CD4-positive, alpha-beta T cell treated with Interleukin-17A for 1 hour (primary cell): ENCODE results near the gene AREL1.
A peak's percentile ranks its signal among the peaks of the same experiment; 100 is the strongest.

Experiments used
- DNase-seq: peaks from one replicate; pipeline ENCODE4 v3.0.0-alpha.2; 2020

The AREL1 gene

DNA sequence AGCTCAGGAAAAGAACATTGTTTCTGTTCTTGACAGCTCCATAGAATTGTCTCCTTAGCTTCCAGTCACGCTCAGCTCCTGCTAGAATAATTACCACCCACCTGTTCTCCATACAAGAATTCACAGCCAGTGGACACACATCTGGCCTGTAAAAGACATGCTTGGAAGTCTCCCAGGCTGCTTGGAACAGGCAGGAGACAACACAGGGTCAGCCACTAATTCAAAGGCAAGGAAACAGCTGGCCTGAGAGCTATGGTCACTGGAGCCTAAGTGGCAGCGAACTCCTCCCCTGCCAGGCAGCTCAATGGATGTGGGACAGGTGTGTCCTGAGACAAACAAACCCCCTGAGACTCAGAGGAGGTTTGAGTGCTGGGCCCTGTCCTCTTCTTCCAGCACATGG, 77.9 kb downstream of the AREL1 start:
- DNase-seq = no peak

DNA sequence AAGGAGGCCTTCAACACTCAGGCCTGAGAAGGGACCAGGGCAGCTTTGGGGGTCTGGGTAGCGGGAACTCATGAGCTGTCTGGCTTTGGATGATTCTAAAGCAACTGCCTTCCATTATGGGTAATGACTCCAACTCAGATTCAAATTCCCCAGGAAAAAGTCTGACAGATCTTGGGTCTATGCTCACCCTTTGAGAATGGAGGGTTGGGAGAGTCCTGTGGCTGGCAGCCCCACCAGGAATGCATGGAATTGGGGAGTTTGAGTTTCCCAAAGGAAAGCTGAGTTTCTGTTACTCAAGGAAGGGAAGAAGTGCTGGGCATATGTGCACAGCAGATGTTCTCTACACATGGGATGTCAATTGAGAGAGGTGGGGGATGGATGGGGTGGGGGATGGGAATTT, 78.4 kb downstream of the AREL1 start:
- DNase-seq = no peak

DNA sequence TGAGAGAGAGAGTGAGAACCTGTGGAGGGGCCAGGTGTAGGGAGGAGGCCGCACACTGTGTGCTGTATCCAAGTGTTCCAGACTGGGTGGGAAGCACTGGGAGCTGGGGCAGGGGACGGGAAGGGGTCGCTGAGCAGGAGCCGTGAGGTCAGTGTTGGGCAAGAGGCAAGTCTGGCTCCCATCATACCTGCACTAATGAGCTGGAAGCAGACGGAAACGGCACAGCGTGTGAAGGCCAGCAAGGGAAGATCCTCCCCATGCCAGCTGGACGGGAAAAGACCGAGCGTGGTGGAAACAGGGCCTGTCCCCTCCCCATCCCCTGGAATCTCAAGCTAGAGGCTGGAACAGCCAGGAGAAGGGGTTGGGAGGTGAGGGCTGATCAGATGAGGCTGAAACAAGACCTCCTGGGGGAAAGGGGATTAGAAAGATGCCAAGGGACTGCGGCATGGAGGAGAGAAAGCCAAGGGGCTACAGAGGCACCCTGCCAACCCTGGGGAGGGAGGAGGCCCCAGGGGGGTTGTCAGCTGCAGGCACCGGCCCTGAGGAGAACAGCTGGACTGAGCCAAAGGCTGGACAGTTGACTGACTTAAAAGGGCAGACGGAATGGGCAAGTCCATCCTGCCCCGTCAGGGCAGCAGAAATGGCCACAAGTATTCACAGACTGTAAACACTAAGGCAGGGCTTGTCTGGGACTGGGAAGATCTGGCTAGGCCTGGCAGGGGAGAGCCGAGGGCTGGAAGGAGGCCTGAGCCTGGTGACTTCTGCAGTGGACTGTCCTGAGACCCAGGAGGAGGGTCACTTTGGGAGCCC, 81.8 kb downstream of the AREL1 start:
- no peak for DNase-seq

DNA sequence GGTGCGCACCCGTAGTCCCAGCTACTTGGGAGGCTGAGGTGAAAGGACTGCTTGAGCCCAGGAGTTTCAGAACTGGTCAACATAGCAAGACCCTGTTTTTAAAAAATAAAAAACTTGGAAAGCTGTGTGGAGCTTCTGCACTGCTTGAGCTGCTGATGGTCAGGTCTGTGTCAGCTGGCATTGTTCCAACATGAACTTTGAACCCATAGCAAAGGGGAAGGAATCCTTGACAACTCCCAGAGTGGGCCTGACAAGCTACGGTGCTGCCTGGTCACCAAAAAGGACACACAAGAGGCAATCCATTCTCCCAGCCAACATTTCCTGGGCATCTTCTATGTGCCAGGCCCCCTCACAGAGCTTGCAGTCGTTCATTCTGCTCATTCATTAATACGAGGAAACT, 84.5 kb downstream of the AREL1 start:
- DNase-seq = no peak

- no peak for DNase-seq
These were observed 85.8 kb downstream of the AREL1 start for GRCh38 chr14:74627076-74627475.

DNA sequence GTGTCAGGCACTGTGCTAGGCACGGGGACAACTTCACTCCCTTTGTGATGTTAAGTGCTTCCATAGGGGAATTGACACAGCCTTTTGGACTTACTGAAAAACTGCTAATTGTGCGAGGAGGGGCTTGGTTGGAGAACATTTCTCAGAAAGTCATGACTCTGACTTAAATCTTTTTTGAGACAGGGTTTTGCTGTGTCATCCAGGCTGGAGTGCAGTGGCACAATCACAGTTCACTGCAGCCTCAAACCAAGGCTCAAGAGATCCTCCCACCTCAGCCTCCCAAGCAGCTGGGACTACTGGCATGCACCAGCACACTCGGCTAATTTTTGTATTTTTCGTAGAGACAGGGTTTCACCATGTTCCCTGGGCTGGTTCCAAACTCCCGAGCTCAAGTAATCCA, 90.6 kb downstream of the AREL1 start:
- no peak for DNase-seq

DNA sequence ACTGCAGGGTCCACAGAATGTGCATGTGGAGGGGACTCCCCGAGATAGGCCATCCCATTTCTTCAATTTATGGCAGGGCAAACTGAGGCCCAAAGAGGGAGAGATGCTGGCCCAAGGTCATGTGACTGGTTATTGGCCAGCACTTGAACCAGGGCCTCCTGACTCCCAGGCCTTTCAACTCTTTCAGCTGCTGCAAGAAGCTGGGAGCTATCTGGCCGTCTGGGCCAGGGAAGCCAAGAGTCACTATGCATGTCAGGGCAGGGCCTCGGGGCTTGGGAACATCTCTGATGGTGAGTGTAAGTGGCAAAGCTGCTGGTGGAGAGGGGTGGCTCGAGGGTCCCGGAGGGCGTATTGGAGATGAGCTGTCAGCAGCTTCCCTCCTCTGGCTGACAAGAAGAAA, 91.3 kb downstream of the AREL1 start:
- no peak for DNase-seq

DNA sequence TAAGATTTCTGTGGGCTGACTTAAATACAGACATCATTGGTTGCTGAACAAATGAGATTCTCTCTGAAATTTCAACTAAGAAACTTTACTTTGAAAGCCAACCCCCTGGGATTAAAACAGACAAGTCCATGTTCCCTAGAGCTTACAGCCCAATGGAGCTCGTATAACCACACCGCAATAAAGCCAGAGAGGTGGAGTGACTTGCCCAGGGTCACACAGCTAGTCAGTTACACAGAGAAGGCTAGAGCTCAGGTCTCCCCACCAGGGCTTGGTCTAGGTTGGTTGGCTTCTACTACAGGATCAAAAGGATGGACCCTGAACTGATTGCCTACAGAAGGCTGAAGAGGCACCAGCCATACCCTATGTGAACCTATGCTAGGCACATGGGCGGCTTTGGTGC, 92.0 kb downstream of the AREL1 start:
- DNase-seq = no peak

DNA sequence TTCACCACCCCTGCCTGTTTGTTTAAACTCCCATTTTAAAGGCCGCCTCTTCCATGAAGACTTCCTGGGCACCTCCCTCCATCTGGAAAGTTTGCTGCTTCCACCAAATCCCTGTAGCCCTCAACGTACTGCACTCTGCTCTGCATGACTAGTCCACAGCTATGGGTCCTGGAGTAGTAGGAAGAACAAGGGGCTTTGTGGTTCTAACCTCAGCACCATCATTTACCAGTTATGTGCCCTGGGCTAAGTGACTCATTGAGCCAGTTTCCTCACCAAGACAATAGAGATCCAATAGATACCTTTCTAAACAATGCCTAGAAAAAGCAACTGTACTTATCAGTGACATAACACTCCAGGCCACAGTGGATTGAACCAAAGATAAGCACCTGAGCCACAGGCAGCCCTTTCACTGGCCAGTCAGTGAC, 92.4 kb downstream of the AREL1 start:
- DNase-seq = peak; percentile 51

DNA sequence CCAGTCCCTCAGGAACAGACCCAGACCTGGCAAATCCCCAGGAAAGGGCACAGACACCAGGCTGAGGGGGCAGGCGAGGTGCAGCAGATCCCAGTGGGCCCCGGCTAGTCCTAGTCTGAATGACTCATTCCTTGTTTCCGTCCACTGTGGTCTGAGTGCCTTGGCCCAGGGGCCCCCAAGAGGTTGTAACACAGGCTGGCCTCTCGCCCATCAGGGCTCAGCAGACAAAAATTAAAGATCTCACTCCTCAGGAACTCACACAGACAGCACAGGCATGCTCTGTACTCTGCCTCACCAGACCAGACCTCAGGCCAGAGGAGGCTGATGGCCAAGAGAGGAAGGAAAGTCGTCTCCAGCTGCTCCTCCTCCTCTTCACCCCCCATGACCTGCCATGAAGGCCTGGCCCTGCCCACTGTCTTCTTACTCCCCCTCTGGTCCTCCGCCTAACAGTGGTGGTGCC, 93.2 kb downstream of the AREL1 start:
- no peak for DNase-seq

DNA sequence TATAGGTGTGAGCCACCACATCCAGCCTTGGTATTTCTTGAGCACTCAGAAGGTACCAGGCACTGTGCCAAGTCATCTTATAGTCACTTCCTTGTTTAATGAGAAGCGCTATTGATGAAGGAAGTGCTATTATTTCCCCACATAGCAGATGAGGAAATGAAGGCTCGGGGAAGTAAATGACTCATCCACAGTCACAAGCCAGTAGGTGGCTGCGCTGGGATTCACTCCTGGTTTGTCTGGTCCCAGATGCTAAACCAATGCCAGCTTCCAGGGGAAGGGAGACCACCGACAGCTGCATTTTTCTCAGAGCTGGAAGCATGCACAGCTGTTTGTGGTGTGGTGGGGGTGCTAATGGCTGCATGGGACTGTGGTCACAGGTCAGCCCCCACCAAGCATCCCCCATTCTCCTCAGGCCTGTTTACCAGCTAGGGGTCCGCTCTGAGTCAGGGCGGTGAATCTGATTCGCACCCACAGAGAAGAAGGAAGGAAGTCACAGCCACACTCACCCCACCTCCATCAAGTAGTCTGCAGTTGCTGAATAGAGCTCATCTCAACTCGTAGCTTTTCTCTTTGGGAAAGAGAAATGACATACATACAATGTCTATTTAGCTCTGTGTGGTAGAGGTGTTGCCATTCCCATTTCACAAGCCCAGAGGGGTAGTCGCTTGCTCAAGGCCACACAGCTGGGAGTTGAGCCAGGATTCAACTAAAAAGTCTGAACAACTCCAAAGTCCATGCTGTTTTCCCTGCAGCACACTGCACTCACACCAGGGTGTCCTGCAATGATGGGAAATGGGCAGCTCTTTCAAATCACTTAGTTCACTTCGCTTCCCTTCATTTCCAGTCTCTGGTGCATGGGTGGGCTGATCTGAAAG, 94.6 kb downstream of the AREL1 start:
- DNase-seq = peak; percentile 80

DNA sequence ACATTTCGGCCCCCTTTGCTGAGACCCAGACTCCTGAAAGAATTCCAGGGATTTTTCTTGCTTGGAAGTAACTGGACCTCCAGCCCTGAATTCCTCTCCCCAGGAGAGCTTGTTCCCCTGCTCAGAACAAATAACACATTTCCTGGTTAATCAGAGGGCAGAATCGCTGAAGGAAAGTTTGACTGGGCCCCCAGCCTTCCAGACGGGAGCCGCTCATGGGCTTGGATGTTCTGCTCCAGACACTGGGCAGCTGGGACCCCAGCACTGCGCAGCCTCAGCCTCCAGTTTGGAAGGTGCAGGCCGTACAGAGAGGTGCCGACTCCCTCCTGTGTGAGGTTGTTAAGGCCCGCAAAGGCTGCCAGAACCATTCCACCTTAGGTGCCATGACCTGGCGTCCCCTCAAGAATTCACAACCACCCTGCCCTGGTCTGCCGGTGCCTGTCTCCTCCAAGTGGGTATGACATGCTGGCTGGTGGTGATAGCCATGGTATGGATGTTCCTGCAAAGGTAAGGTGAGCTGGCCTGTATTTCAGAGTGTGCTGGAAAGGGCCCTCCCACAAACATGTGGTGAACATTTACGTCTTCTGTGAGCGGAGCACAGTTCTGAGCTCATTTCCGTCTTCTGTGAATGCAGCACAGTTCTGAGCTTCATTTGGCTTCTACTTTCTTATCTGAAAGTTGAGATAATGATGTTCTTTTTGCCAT, 95.7 kb downstream of the AREL1 start:
- no peak for DNase-seq

DNA sequence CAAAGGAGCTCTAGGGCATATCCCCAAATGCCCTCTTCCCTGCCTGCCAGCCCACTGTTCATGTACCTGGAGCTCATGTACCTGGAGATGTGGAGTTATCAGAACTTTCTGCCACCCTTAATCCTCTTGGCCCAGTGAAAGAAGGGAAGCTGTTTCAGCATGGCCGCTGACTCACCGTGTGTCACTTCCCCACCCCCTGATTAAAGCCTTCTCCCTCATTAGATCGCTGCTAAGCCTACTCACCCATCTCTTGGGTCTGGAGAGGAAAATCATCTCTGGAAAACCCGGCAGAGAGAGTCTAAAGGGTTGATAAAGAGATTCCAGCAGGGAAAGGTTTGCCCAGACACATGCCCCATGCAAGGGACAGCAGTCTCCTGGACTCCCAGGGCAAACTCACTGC, 96.4 kb downstream of the AREL1 start:
- no peak for DNase-seq

- no peak for DNase-seq
These were observed 97.1 kb downstream of the AREL1 start for GRCh38 chr14:74615735-74616134.

DNA sequence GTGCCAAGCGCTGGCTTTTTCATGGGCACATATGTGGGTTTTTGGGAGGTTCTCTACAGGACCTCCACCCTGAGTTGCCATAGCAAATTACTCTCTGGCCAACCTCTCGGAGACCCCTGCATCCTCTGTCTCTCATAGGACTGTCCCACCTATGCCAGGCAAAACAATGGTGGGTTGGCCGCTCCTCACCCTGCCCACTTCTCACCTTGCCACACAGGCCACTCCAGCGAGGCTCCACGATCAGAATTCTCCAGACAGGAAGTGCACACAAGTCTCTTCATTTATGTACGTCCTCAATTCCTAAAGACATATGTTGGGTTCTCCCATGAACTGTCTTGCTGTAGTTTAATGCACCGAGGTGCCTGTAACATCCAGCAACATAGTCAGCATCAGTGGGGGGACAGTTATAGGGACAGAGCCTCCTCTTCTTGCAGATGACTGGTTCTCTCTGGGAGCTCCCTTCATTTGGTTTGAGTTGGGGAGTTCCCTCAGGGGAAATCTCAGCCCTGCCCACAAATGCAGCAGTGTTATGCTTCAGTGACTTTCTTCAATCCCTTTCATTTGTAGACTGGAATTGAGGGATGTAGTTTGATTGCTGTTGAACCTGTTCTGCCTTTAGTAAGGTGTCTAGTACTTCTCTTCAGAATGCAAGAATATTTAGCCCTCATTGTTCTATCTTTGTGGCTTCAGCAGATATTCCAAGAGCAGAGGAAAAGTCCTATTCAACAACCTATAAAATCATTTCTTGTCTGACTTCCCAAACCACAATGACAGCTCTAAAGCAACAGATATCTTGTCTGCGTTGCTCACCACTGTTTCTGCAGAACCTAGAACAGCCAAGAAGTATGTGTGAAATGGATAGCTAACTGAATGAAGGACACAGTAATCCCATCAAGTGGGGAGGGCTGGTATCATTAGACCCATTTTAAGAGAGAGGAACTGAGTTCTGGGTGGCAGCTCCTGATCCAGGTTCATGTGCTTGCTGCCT, 98.1 kb downstream of the AREL1 start:
- no peak for DNase-seq

GRCh38 chr14:74613211-74613914, 99.5 kb downstream of the AREL1 start:
- no peak for DNase-seq

GRCh38 chr14:74612350-74613021, 100.4 kb downstream of the AREL1 start:
- peak; percentile 81 for DNase-seq

- DNase-seq = peak; percentile 18
These were observed 101.1 kb downstream of the AREL1 start, which contains the start of gene LTBP2 for GRCh38 chr14:74611650-74612349. Gene LTBP2, minus strand, starts transcription at chr14:74612237. Its CDS starts 293 bp downstream, at chr14:74611944.
